ENCODE measurements around the gene AKT2. TPM values are rescaled to one million over a fixed set of nuclear protein-coding genes. Genes with fewer than 3 reads are reported as not detected.

AKT2 gene
- total RNA-seq, 2 donors from 2014 or later = 190 to 208 TPM

DNA sequence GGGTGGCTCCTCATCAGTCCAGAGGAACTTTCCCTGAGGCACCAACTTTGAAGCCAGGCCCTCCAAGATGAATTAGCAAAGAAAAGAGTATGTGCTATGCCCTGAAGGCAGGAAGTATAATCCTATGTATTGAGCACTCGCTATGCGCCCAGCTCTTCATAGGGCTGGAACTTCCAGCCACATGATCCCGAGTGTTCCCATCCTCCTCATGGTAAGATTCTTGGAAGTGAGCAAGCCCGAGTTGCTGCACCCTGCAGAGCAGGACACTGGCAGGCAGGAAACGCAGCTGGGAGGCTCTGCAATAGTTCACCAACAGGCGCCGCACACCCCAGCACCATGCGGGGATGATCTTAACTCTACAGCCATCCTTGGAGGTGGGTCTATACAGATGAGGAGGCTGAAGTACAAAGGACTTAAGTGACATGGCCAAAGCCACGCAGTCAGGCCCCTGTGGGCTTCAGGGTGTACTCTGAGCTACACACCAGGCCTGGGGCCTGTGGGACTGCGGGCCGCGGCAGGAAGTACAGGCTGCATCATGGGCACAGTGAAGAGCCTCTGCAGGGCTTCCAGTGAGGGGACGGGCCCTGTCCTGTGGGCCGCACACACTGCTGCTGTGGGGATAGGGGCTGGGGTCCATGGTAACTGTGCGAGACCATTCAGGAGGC is 37.9 kb upstream of the AKT2 start:
- H3K4me3 Mint-ChIP-seq = no peak overlapping the region
- no peak overlapping the region for H3K9ac ChIP-seq (ENCODE audit: extremely low read depth, low read length, poor library complexity, severe bottlenecking)
- DNase-seq = no peak
- TF ChIP-seq, protein P1, sequence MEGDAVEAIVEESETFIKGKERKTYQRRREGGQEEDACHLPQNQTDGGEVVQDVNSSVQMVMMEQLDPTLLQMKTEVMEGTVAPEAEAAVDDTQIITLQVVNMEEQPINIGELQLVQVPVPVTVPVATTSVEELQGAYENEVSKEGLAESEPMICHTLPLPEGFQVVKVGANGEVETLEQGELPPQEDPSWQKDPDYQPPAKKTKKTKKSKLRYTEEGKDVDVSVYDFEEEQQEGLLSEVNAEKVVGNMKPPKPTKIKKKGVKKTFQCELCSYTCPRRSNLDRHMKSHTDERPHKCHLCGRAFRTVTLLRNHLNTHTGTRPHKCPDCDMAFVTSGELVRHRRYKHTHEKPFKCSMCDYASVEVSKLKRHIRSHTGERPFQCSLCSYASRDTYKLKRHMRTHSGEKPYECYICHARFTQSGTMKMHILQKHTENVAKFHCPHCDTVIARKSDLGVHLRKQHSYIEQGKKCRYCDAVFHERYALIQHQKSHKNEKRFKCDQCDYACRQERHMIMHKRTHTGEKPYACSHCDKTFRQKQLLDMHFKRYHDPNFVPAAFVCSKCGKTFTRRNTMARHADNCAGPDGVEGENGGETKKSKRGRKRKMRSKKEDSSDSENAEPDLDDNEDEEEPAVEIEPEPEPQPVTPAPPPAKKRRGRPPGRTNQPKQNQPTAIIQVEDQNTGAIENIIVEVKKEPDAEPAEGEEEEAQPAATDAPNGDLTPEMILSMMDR (conservative IDR thresholded peaks at IDR 0.05) = no peak
- no peaks in the 10 kb centered on the region for H3K27me3 Mint-ChIP-seq (ENCODE audit: insufficient read depth)
- no peaks in the 10 kb centered on the region for H3K4me1 Mint-ChIP-seq
- no peak overlapping the region for H3K27ac Mint-ChIP-seq
- peaks cover 60% of the 10 kb centered on the region for H3K36me3 Mint-ChIP-seq (ENCODE audit: low read depth)
- WGBS, 2 experiments (ENCODE audit: insufficient coverage in 1 of 2, insufficient read length in 1 of 2) = 93 to 97% methylated on average over 10 to 15 of the region's 15 CpGs
- H3K36me3 ChIP-seq (ENCODE audit: control insufficient read depth, insufficient read depth, low read length) = peaks cover 47% of the 10 kb centered on the region
- H3K4me1 ChIP-seq (ENCODE audit: control insufficient read depth, insufficient read depth, low read length) = no peaks in the 10 kb centered on the region
- H3K27me3 ChIP-seq (ENCODE audit: control insufficient read depth, insufficient read depth, low read length, poor library complexity, severe bottlenecking) = no peaks in the 10 kb centered on the region
- no peak overlapping the region for H3K27ac ChIP-seq (ENCODE audit: low read depth, low read length)
- H3K4me3 ChIP-seq (ENCODE audit: low read length) = no peak overlapping the region
- no peaks in the 10 kb centered on the region for H3K9me3 Mint-ChIP-seq
- no peaks in the 10 kb centered on the region for H3K9me3 ChIP-seq (ENCODE audit: control insufficient read depth, low read length)

DNA sequence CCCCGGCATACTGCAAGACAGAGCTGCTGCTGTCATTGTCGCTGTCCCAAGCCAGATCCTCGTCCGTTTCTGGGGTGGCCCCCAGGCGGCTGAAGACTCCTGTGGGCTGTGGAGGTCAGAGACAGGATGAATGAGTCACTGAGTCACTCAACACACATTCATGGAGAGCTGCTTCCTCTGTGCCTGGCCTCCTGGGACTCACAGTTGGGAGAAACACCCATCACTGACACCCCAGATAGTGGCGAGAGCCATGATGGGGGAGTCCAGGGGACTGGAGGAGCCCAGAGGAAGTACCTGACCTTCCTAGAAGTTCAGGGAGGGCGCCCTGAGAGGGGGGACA is 37.1 kb upstream of the AKT2 start:
- 95 to 98% methylated on average over 6 to 7 of the region's 7 CpGs for WGBS, 2 experiments (ENCODE audit: insufficient coverage in 1 of 2, insufficient read length in 1 of 2)
- Histone ChIP-seq H3K27me3 (ENCODE audit: control insufficient read depth, insufficient read depth, low read length, poor library complexity, severe bottlenecking) (no peaks in the 10 kb centered on the region), H3K9ac (ENCODE audit: extremely low read depth, low read length, poor library complexity, severe bottlenecking) (no peak overlapping the region), H3K4me1 (ENCODE audit: control insufficient read depth, insufficient read depth, low read length) (no peaks in the 10 kb centered on the region), H3K36me3 (ENCODE audit: control insufficient read depth, insufficient read depth, low read length) (peaks cover 39% of the 10 kb centered on the region), H3K27ac (ENCODE audit: low read depth, low read length) (no peak overlapping the region), H3K9me3 (ENCODE audit: control insufficient read depth, low read length) (no peaks in the 10 kb centered on the region), H3K4me3 (ENCODE audit: low read length) (no peak overlapping the region)
- H3K9me3 Mint-ChIP-seq = no peaks in the 10 kb centered on the region
- H3K36me3 Mint-ChIP-seq (ENCODE audit: low read depth) = peaks cover 52% of the 10 kb centered on the region
- TF ChIP-seq, protein P1 (conservative IDR thresholded peaks at IDR 0.05) = no peak
- H3K27ac Mint-ChIP-seq = no peak overlapping the region
- H3K4me3 Mint-ChIP-seq = no peak overlapping the region
- no peaks in the 10 kb centered on the region for H3K27me3 Mint-ChIP-seq (ENCODE audit: insufficient read depth)
- DNase-seq = no peak
- H3K4me1 Mint-ChIP-seq = no peaks in the 10 kb centered on the region

DNA sequence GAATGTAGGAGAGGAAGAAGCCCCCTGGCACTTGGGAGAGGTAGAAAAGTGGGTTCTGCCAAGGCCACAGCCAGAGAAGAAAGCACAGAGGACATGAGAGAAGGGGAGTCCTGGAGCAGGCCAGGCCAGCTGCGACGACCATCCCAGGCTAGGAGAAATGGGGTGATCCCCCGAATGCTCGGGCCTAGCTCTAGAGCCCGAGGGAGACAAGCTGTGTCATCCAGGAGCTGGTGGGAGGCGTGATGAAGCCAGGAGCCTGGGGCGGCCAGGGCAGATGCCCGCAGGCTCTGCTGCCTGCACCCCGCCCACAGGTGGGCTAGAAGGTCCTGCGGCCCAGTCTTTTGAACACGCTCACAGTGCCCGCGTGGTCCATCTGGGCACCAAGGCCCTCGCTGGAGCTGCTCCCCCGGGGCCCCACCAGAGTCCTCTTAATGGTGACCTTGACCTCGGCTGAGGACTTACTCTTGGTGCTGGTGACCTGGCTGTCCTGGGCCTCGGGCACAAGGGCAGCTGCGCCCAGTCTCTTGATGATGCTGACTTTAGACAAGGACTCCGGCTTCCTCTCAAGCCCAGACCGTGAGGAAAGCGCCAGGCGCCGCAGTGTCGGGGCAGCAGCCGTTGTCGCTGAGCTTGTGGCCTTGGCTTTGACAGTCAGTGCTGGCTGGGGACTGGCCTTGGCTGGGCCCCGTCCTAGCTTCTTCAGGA is 36.6 kb upstream of the AKT2 start:
- Mint-ChIP-seq H3K4me3 (no peak overlapping the region), H3K27me3 (ENCODE audit: insufficient read depth) (no peaks in the 10 kb centered on the region), H3K27ac (no peak overlapping the region), H3K9me3 (no peaks in the 10 kb centered on the region), H3K36me3 (ENCODE audit: low read depth) (peaks cover 53% of the 10 kb centered on the region), H3K4me1 (no peaks in the 10 kb centered on the region)
- Histone ChIP-seq H3K27me3 (ENCODE audit: control insufficient read depth, insufficient read depth, low read length, poor library complexity, severe bottlenecking) (no peaks in the 10 kb centered on the region), H3K9ac (ENCODE audit: extremely low read depth, low read length, poor library complexity, severe bottlenecking) (no peak overlapping the region), H3K4me1 (ENCODE audit: control insufficient read depth, insufficient read depth, low read length) (no peaks in the 10 kb centered on the region), H3K27ac (ENCODE audit: low read depth, low read length) (no peak overlapping the region), H3K9me3 (ENCODE audit: control insufficient read depth, low read length) (no peaks in the 10 kb centered on the region), H3K36me3 (ENCODE audit: control insufficient read depth, insufficient read depth, low read length) (peaks cover 42% of the 10 kb centered on the region), H3K4me3 (ENCODE audit: low read length) (no peak overlapping the region)
- TF ChIP-seq, protein P1 (conservative IDR thresholded peaks at IDR 0.05) = no peak
- DNase-seq = no peak
- 94 to 95% methylated on average over 20 to 27 of the region's 27 CpGs for WGBS, 2 experiments (ENCODE audit: insufficient coverage in 1 of 2, insufficient read length in 1 of 2)
